PC-9 (cell line): ENCODE data around the gene MYO3B. TPM values are rescaled to one million over a fixed set of nuclear protein-coding genes. Genes with fewer than 3 reads are reported as not detected.

Experiments
- BruUV-seq: library from RNA; stranded (reverse); fragments of 400-500 nt; replicated peaks from 2 replicates; lab custom pipeline; 2021; lab: Mats Ljungman, UMichigan
- CTCF ChIA-PET: fragments of 300-600 bp; sonication (Branson Sonifier 250); formaldehyde crosslinking; loops from one replicate; lab custom pipeline; 2022; ENCODE audit warnings: antibody characterized with exemption; lab: Charles Lee
- POLR2A ChIA-PET: fragments of 300-600 bp; sonication (Branson Sonifier 250); formaldehyde crosslinking; loops from one replicate; lab custom pipeline; 2022; ENCODE audit warnings: antibody characterized with exemption; ENCODE audit not compliant: unreplicated experiment; lab: Charles Lee
- DNase-seq, 2 experiments: peaks; one replicate each; pipeline versions ENCODE4 v3.0.0 to v3.0.0-alpha.2; 2015 to 2022; ENCODE audit warnings: mixed read lengths in 1 of 2
- H2AFZ ChIP-seq: fragments of 200-600 bp; sonication (generic); 2 replicates; pipeline ENCODE4 v1.8.1; 2017; ENCODE audit warnings: antibody characterized with exemption
- H3F3A ChIP-seq: fragments of 200-600 bp; sonication (generic); 2 replicates; pipeline ENCODE4 v1.8.1; 2017; ENCODE audit warnings: antibody characterized with exemption, mild to moderate bottlenecking, low read depth; ENCODE audit not compliant: insufficient read depth
- H3K27ac ChIP-seq: fragments of 200-600 bp; sonication (generic); 2 replicates; pipeline ENCODE4 v1.6.1; 2016; ENCODE audit warnings: mixed run types
- H3K27me3 ChIP-seq: fragments of 200-600 bp; sonication (generic); 2 replicates; pipeline ENCODE4 v1.6.1; 2016; ENCODE audit warnings: low read depth, mixed run types; ENCODE audit not compliant: insufficient read depth
- H3K36me3 ChIP-seq: fragments of 200-600 bp; sonication (generic); 2 replicates; pipeline ENCODE4 v1.6.1; 2016; ENCODE audit warnings: low read depth, mixed run types
- H3K4me1 ChIP-seq: fragments of 200-600 bp; sonication (generic); replicated peaks from 2 replicates; pipeline ENCODE4 v1.6.1; 2016; ENCODE audit warnings: mixed run types; ENCODE audit not compliant: insufficient read depth
- H3K4me2 ChIP-seq: fragments of 200-600 bp; sonication (generic); 2 replicates; pipeline ENCODE4 v1.6.1; 2017; ENCODE audit warnings: mixed run types
- H3K4me3 ChIP-seq: fragments of 200-600 bp; sonication (generic); 2 replicates; pipeline ENCODE4 v1.6.1; 2016; ENCODE audit warnings: mixed run types
- H3K79me2 ChIP-seq: fragments of 200-600 bp; sonication (generic); 2 replicates; pipeline ENCODE4 v1.6.1; 2017; ENCODE audit warnings: low read depth, mixed run types
- H3K9me2 ChIP-seq: fragments of 200-600 bp; sonication (generic); 2 replicates; pipeline ENCODE4 v1.8.1; 2017; ENCODE audit warnings: mild to moderate bottlenecking; ENCODE audit not compliant: insufficient read depth
- H3K9me3 ChIP-seq: fragments of 200-600 bp; sonication (generic); 2 replicates; pipeline ENCODE4 v1.8.1; 2016; ENCODE audit warnings: low read depth; ENCODE audit not compliant: insufficient read depth
- H4K20me1 ChIP-seq: fragments of 200-600 bp; sonication (generic); 2 replicates; pipeline ENCODE4 v1.8.1; 2017; ENCODE audit not compliant: insufficient read depth
- EZH2 ChIP-seq: fragments of 200-600 bp; sonication (generic); IDR thresholded peaks from 2 replicates; pipeline ENCODE4 v1.8.0; 2017; ENCODE audit warnings: antibody characterized with exemption, low read depth
- intact Hi-C: fragments of 100-400 bp; cut with micrococcal nuclease; formaldehyde crosslinking; loops from one replicate; pipeline ENCODE4 v1.10.0; 2022; ENCODE audit not compliant: unreplicated experiment
- total RNA-seq: library from RNA; stranded (reverse); gene quantifications from 2 replicates; pipeline ENCODE4 v1.2.3, GENCODE V29; 2021
- TF ChIP-seq, protein P1 (sequence below): fragments of 200-600 bp; sonication (generic); conservative IDR thresholded peaks from 2 replicates; pipeline ENCODE4 v1.6.1; 2017; ENCODE audit warnings: mixed run types, antibody characterized with exemption, mild to moderate bottlenecking, moderate library complexity

Gene MYO3B
- total RNA-seq, 1 experiment from 2014 or later = 5.3 TPM

GRCh38 chr2:170391697-170392096 lies 213.8 kb downstream of the MYO3B start:
- TF ChIP-seq EZH2 = no peak
- TF ChIP-seq, protein P1, sequence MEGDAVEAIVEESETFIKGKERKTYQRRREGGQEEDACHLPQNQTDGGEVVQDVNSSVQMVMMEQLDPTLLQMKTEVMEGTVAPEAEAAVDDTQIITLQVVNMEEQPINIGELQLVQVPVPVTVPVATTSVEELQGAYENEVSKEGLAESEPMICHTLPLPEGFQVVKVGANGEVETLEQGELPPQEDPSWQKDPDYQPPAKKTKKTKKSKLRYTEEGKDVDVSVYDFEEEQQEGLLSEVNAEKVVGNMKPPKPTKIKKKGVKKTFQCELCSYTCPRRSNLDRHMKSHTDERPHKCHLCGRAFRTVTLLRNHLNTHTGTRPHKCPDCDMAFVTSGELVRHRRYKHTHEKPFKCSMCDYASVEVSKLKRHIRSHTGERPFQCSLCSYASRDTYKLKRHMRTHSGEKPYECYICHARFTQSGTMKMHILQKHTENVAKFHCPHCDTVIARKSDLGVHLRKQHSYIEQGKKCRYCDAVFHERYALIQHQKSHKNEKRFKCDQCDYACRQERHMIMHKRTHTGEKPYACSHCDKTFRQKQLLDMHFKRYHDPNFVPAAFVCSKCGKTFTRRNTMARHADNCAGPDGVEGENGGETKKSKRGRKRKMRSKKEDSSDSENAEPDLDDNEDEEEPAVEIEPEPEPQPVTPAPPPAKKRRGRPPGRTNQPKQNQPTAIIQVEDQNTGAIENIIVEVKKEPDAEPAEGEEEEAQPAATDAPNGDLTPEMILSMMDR = no peak
- intact Hi-C loops = no loop called here
- Histone ChIP-seq H2AFZ (no peak overlapping the region), H3K27ac (no peak overlapping the region), H3K4me2 (no peak overlapping the region), H3F3A (no peaks in the 10 kb centered on the region), H3K79me2 (no peaks in the 10 kb centered on the region), H3K4me1 (no peaks in the 10 kb centered on the region; the same call in 1 of the 2 replicates), H3K27me3 (no peaks in the 10 kb centered on the region), H3K9me2 (no peaks in the 10 kb centered on the region), H4K20me1 (no peaks in the 10 kb centered on the region), H3K9me3 (no peaks in the 10 kb centered on the region), H3K36me3 (no peaks in the 10 kb centered on the region), H3K4me3 (no peak overlapping the region)
- no TSS peak for BruUV-seq
- ChIA-PET POLR2A (no interaction called here), CTCF (no interaction called here)
- no peak for DNase-seq

- Histone ChIP-seq H3F3A (no peaks in the 10 kb centered on the region), H3K79me2 (no peaks in the 10 kb centered on the region), H4K20me1 (no peaks in the 10 kb centered on the region), H3K36me3 (no peaks in the 10 kb centered on the region), H2AFZ (no peak overlapping the region), H3K9me3 (no peaks in the 10 kb centered on the region), H3K27me3 (no peaks in the 10 kb centered on the region), H3K4me3 (no peak overlapping the region), H3K27ac (no peak overlapping the region), H3K9me2 (no peaks in the 10 kb centered on the region), H3K4me1 (no peaks in the 10 kb centered on the region), H3K4me2 (no peak overlapping the region)
- DNase-seq = no peak
- POLR2A ChIA-PET = no interaction called here
- BruUV-seq = no TSS peak
- TF ChIP-seq, protein P1 = no peak
- no peak for TF ChIP-seq EZH2
- intact Hi-C loops = loop anchor here (1.0 kb wide), 1 partner anchor 29 kb away; no protein-coding TSS in a partner anchor
- CTCF ChIA-PET = no interaction called here
These were observed 216.0 kb downstream of the MYO3B start for GRCh38 chr2:170393861-170394498.

DNA sequence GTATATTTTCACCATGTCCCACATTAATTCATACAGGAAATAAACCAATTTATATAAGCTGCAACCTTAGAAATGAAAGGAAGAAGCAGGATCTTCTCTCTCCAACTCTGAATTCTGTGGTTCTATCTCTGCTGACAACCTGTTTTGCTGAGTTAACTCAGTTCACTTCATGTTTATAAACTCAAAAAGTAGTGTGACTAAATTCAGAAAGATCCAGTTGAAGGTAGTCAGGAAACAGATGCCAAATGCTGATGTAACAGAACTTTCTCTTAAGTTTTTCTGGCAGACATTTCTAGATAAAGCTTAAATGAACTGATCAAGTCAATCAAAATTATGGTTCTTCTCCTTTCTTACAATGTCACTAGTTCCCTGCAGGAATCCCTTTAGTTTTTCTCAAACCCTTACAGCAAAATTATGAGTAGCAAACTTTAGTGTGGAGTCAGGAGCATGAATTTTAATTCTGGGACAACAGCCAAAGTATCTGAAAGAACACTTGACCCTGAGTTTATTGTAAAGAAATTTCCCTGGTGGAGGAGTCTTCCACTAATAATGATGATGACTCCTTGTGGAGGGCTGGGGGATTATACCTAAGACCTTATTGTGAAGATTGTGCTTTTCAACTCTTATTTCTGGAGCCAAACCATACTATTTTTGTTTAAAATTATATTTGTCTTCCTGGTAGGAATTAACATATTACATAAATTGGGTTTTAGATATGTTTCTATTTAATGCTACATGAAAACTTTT lies 216.9 kb downstream of the MYO3B start:
- intact Hi-C loops = no loop called here
- no TSS peak for BruUV-seq
- no peak for DNase-seq

More for the DNA sequence above, 216.9 kb downstream of the MYO3B start:
- no peaks in the 10 kb centered on the region for H4K20me1 ChIP-seq
- H3K4me1 ChIP-seq = no peaks in the 10 kb centered on the region
- no peak overlapping the region for H2AFZ ChIP-seq
- H3K9me3 ChIP-seq = no peaks in the 10 kb centered on the region
- no peaks in the 10 kb centered on the region for H3K9me2 ChIP-seq
- H3K36me3 ChIP-seq = no peaks in the 10 kb centered on the region
- H3K4me3 ChIP-seq = no peak overlapping the region
- no peak overlapping the region for H3K4me2 ChIP-seq
- CTCF ChIA-PET = no interaction called here
- H3F3A ChIP-seq = no peaks in the 10 kb centered on the region
- TF ChIP-seq EZH2 = no peak
- TF ChIP-seq, protein P1 = peak; percentile 28; the same call in 1 of the 2 replicates
- POLR2A ChIA-PET = no interaction called here
- no peaks in the 10 kb centered on the region for H3K79me2 ChIP-seq
- no peak overlapping the region for H3K27ac ChIP-seq
- no peaks in the 10 kb centered on the region for H3K27me3 ChIP-seq
